Upper lobe of left lung (tissue), 4 donors: ENCODE measurements around the gene CNTNAP5.

Experiments
- EP300 ChIP-seq, 4 donors: sonication (generic); formaldehyde crosslinking; IDR thresholded peaks; one replicate each; pipeline ENCODE4 v1.5.1; 2017; ENCODE audit warnings: antibody characterized with exemption in 4 of 4, control low read depth in 2 of 4
- POLR2A ChIP-seq, 4 donors: fragments of 450-650 bp; IDR thresholded peaks; one replicate each; pipeline ENCODE4 v1.5.1; 2016 to 2017; ENCODE audit warnings: antibody characterized with exemption in 4 of 4, mild to moderate bottlenecking in 2 of 4
- TF ChIP-seq, protein P1 (sequence below), 6 experiments: fragments of 450-650 bp in 4 of 6; fragments of 200-600 bp in 2 of 6; sonication (generic) in 2 of 6; IDR thresholded peaks; one replicate each; pipeline ENCODE4 v1.5.1; 2016 to 2019; ENCODE audit warnings: antibody characterized with exemption in 6 of 6

DNA sequence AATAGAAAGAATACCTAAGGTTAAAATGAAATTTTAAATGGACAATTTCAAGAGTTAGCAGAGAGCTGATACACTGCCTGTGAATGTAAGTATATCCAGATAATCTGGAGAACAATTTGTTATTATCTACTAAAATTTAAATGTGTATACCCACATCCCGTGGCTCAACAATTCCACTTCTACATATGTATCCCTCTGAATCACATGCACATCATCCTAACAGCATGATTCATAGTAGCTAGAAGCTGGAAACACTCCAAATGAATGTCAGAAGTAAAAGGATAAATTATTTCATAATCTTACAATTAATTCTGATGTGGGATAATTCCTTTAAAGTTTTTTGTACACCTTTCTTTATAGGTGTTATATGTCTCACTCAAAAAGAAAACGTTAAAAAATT lies 87.9 kb downstream of the CNTNAP5 start:
- no peak for TF ChIP-seq EP300 (IDR thresholded peaks at IDR 0.05)
- TF ChIP-seq, protein P1, sequence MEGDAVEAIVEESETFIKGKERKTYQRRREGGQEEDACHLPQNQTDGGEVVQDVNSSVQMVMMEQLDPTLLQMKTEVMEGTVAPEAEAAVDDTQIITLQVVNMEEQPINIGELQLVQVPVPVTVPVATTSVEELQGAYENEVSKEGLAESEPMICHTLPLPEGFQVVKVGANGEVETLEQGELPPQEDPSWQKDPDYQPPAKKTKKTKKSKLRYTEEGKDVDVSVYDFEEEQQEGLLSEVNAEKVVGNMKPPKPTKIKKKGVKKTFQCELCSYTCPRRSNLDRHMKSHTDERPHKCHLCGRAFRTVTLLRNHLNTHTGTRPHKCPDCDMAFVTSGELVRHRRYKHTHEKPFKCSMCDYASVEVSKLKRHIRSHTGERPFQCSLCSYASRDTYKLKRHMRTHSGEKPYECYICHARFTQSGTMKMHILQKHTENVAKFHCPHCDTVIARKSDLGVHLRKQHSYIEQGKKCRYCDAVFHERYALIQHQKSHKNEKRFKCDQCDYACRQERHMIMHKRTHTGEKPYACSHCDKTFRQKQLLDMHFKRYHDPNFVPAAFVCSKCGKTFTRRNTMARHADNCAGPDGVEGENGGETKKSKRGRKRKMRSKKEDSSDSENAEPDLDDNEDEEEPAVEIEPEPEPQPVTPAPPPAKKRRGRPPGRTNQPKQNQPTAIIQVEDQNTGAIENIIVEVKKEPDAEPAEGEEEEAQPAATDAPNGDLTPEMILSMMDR (IDR thresholded peaks at IDR 0.05): no peak
- no peak for TF ChIP-seq POLR2A (IDR thresholded peaks at IDR 0.05)
